Heart left ventricle (tissue), 16 donors: ENCODE data around the gene SCP2. TPM values are rescaled to one million over a fixed set of nuclear protein-coding genes. Genes with fewer than 3 reads are reported as not detected.

Source experiments
- ATAC-seq, 4 donors: fragments of 200-7000 bp; cut with Tn5 transposase; one replicate each; pipeline ENCODE4 v1.9.1; 2020 to 2022; ENCODE audit warnings: moderate library complexity in 4 of 4, mild to moderate bottlenecking in 3 of 4, moderate number of reproducible peaks in 1 of 4
- DNase-seq, 5 donors: peaks; one replicate each; pipeline ENCODE4 v3.0.0-alpha.2; 2020
- H3K27ac ChIP-seq, 12 donors: fragments of 200-600 bp; sonication (generic) in 4 of 12; one replicate each; pipeline versions ENCODE4 v1.5.0 to v1.8.0; 2016 to 2022; ENCODE audit warnings: mild to moderate bottlenecking in 2 of 12
- H3K27me3 ChIP-seq, 9 donors: fragments of 200-600 bp; sonication (generic) in 2 of 9; one replicate each; pipeline versions ENCODE4 v1.5.1 to v1.8.0; 2016 to 2022; ENCODE audit warnings: mild to moderate bottlenecking in 3 of 9
- H3K36me3 ChIP-seq, 9 donors: fragments of 200-600 bp; sonication (generic) in 2 of 9; one replicate each; pipeline versions ENCODE4 v1.5.0 to v1.8.0; 2018 to 2022; ENCODE audit warnings: mild to moderate bottlenecking in 2 of 9
- H3K4me1 ChIP-seq, 12 donors: fragments of 200-600 bp; sonication (generic) in 4 of 12; one replicate each; pipeline versions ENCODE4 v1.5.0 to v1.8.0; 2016 to 2022; ENCODE audit warnings: mild to moderate bottlenecking in 3 of 12
- H3K4me3 ChIP-seq, 12 donors: fragments of 200-600 bp; sonication (generic) in 4 of 12; one replicate each; pipeline versions ENCODE4 v1.5.0 to v1.8.0; 2017 to 2022; ENCODE audit warnings: mild to moderate bottlenecking in 9 of 12, moderate library complexity in 4 of 12
- H3K9me3 ChIP-seq, 12 donors: fragments of 200-600 bp; sonication (generic) in 4 of 12; one replicate each; pipeline versions ENCODE4 v1.5.0 to v1.8.0; 2016 to 2022; ENCODE audit warnings: mild to moderate bottlenecking in 1 of 12
- POLR2A ChIP-seq, 2 donors: fragments of 450-650 bp; IDR thresholded peaks; one replicate each; pipeline ENCODE4 v1.6.1; 2017; ENCODE audit warnings: antibody characterized with exemption in 2 of 2, mild to moderate bottlenecking in 2 of 2, moderate library complexity in 2 of 2
- WGBS, 4 donors: extraction: QIAGEN DNeasy Blood & Tissue Kit in 2 of 4; methylation state at CpG; one replicate each; pipeline versions ENCODE4 v1.1.5 to v1.1.7; 2013 to 2018; 5-methylcytosine and 5-hydroxymethylcytosine counted together
- intact Hi-C, 10 donors: fragments of 100-400 bp; cut with DNase I; formaldehyde crosslinking; loops; one replicate each; pipeline versions ENCODE4 v1.11.1 to v1.14.2; 2022
- polyA plus RNA-seq, 2 donors: library from polyadenylated mRNA; stranded (reverse); fragments of 200-250 nt; gene quantifications; one replicate each; pipeline ENCODE4 v1.2.3, GENCODE V29; 2013
- total RNA-seq, 9 donors: library from RNA; depleted of rRNA in 2 of 9; stranded (reverse); fragments of >200 nt in 2 of 9; fragmentation: NEBNext Ultra II Directional in 3 of 9; extraction: Animal tissue kit (Norgen Biotek cat#: 25700) in 3 of 9; gene quantifications; one replicate each; pipeline versions ENCODE4 v1.1.0 to v1.2.4, GENCODE V29; 2016 to 2023
- TF ChIP-seq, protein P1 (sequence below), 12 donors: fragments of 200-600 bp; sonication (generic) in 4 of 12; IDR thresholded peaks; one replicate each; pipeline versions ENCODE4 v1.5.0 to v1.8.0; 2018 to 2022; ENCODE audit warnings: antibody characterized with exemption in 12 of 12, mild to moderate bottlenecking in 5 of 12
- donor health status: ischemic (EF 13 %, LVEDD 7.1; RV severe dilation, severe dysfunction).
- donor health status: healthy with polysubstance abuse.
- donor health status: DM: no; HTN: yes; CAD: no.
- donor health status: DM: no; HTN: no; CAD: no.
- donor health status: ischemic (EF 25% LVEDD 6.9; RV normal size, moderate dysfunction).
- donor health status: ischemic (EF 25% LVEDD 5.7; RV mildly dilated, moderate dysfunction).
- donor health status: healthy.
- donor health status: DM: yes; HTN: yes; CAD: no.
- donor health status: ischemic (EF 35%, LVEDD 5.7; RV mildly dilated, moderate dysfunction).
- donor health status: nonischemic (EF 11% LVEDD 7.7; RV severe dilation, severe dysfunction).
- donor health status: DM: yes; HTN: yes; CAD: no.
- donor health status: PGD.
- donor health status: ischemic (EF 29% LVEDD 5.4; RV normal size, mild dysfunction).
- donor health status: nonischemic (EF 23%, LVEDD 6.1; RV moderate dilation, normal function).

The SCP2 gene
- total and polyA plus RNA-seq, 11 donors, result 83.4 to 143 (median 132) TPM

DNA sequence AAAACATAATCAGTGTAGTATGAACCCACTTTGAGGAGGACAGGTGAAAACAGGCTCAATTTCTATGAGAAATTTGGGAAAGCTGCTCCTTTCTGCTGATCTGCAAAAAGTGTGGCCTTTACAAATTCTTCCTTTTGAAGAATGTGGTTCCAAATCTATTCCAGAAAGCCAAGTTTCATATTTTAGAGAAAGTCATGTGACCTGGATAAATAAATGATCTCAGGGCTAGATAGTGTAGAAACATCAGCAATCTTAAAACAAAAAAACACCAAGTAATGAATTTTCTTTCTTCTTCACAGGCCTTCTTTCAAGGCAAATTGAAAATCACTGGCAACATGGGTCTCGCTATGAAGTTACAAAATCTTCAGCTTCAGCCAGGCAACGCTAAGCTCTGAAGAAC, 123.2 kb downstream of the SCP2 start:
- Histone ChIP-seq H3K9me3 (no peaks in the 10 kb centered on the region), H3K27ac (peak overlapping the region in 7 of 12 donors; percentile 26 to 63 (median 60)), H3K4me1 (peaks cover 5 to 49% (median 36%) of the 10 kb centered on the region in 12 donors), H3K4me3 (no peak overlapping the region), H3K36me3 (peaks cover 0 to 52% (median 30%) of the 10 kb centered on the region in 9 donors), H3K27me3 (no peaks in the 10 kb centered on the region)
- TF ChIP-seq, protein P1, sequence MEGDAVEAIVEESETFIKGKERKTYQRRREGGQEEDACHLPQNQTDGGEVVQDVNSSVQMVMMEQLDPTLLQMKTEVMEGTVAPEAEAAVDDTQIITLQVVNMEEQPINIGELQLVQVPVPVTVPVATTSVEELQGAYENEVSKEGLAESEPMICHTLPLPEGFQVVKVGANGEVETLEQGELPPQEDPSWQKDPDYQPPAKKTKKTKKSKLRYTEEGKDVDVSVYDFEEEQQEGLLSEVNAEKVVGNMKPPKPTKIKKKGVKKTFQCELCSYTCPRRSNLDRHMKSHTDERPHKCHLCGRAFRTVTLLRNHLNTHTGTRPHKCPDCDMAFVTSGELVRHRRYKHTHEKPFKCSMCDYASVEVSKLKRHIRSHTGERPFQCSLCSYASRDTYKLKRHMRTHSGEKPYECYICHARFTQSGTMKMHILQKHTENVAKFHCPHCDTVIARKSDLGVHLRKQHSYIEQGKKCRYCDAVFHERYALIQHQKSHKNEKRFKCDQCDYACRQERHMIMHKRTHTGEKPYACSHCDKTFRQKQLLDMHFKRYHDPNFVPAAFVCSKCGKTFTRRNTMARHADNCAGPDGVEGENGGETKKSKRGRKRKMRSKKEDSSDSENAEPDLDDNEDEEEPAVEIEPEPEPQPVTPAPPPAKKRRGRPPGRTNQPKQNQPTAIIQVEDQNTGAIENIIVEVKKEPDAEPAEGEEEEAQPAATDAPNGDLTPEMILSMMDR (IDR thresholded peaks at IDR 0.05), result no peak
- no peak for TF ChIP-seq POLR2A (IDR thresholded peaks at IDR 0.05)
- intact Hi-C loops, result loop anchor here in 1 of 10 donors (5.0 kb wide), 1 partner anchor 33 kb away; no protein-coding TSS in a partner anchor
- ATAC-seq (no peak), DNase-seq (no peak)
- 84 to 98% (median 95%) methylated on average over 2 of the region's 2 CpGs for WGBS, 4 donors

DNA sequence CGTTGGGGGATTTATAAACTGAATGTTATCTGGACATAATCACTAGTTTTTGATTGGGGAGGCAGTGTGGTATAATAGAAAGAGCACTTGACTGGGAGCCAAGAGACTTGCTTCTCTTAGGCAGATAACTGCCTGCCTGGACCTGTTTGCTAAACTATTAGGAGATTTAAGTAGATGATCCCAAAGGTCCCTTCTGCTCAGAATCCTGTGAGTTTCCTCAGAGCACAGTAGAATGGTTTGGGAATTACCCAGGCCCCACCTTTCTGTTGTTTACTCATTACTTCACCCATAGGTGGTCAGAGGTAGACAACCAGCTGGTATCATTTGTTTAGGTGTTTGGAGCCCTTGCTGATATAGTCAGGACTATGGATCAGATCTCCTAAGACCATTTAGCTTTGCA, 124.6 kb downstream of the SCP2 start:
- ATAC-seq (no peak), DNase-seq (no peak)
- intact Hi-C loops, result loop anchor here in 1 of 10 donors (5.0 kb wide), 1 partner anchor 34 kb away; no protein-coding TSS in a partner anchor
- H3K27ac ChIP-seq, result no peak overlapping the region
- TF ChIP-seq POLR2A (IDR thresholded peaks at IDR 0.05), result no peak
- TF ChIP-seq, protein P1 (IDR thresholded peaks at IDR 0.05), result no peak
- peaks cover 2 to 37% (median 33%) of the 10 kb centered on the region in 12 donors for H3K4me1 ChIP-seq
- no peaks in the 10 kb centered on the region for H3K9me3 ChIP-seq
- no peak overlapping the region for H3K4me3 ChIP-seq
- no peaks in the 10 kb centered on the region for H3K27me3 ChIP-seq
- WGBS, 4 donors, result 8 to 23% (median 17%) methylated on average over 1 of the region's 1 CpG
- peaks cover 0 to 51% (median 27%) of the 10 kb centered on the region in 9 donors for H3K36me3 ChIP-seq

DNA sequence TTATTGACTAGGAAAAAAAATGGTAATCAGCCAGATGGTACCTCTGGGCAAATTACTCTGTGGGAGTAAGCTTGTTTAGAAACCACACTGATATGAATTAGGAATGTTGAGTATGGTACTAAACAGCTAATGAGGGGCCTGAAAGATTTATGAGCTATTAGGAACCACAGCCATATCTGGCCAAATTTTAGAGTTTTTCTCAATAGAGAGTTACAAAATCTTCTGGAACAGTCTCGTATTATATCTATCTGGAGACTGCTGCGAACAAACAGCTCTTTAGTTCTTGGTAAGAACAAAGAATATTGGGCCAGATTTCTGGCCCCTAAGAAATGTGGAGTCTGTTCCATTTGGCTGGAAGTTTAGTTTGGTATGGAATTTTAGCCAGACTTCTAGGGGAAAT, 130.1 kb downstream of the SCP2 start:
- TF ChIP-seq, protein P1 (IDR thresholded peaks at IDR 0.05), result no peak
- TF ChIP-seq POLR2A (IDR thresholded peaks at IDR 0.05), result no peak
- Histone ChIP-seq H3K36me3 (peaks cover 0 to 20% (median 12%) of the 10 kb centered on the region in 9 donors), H3K4me3 (no peak overlapping the region), H3K9me3 (no peaks in the 10 kb centered on the region), H3K27ac (peak overlapping the region in 8 of 12 donors; percentile 6 to 72 (median 42)), H3K27me3 (peaks cover 0 to 16% (median under 1%) of the 10 kb centered on the region in 9 donors), H3K4me1 (peaks cover 0 to 36% (median 7%) of the 10 kb centered on the region in 12 donors)
- ATAC-seq, result peak in 3 of 4 donors; percentile 13 to 40 (median 25)
- intact Hi-C loops, result loop anchor here in 1 of 10 donors (5.0 kb wide), 1 partner anchor 40 kb away; no protein-coding TSS in a partner anchor
- 69 to 76% (median 72%) methylated on average over 2 of the region's 2 CpGs for WGBS, 4 donors
- no peak for DNase-seq

DNA sequence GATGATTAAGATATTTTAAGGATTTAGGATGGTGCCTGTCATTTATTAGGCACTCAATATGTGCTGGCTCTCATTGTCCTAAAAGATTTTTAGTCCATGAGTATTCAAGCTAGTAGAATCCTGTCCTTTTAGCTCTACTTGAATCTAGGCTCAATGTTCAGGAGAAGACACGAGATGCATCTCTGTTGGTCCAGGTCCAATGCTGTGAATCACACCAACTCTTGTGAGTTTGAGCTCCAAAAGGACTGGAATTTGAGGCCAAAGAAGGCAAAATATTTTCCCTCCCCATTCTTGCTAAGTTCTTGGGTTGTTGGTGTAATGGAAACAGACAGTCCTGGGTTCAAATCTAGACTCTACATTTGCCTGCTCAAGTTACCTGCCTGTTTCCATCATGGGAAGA, 133.5 kb downstream of the SCP2 start:
- TF ChIP-seq POLR2A (IDR thresholded peaks at IDR 0.05), result no peak
- TF ChIP-seq, protein P1 (IDR thresholded peaks at IDR 0.05), result no peak
- ATAC-seq (no peak), DNase-seq (no peak)
- Histone ChIP-seq H3K27me3 (peaks cover 0 to 28% (median 3%) of the 10 kb centered on the region in 9 donors), H3K9me3 (no peaks in the 10 kb centered on the region), H3K36me3 (no peaks in the 10 kb centered on the region), H3K4me3 (no peak overlapping the region), H3K4me1 (peaks cover 0 to 41% (median 18%) of the 10 kb centered on the region in 12 donors), H3K27ac (peak overlapping the region in 7 of 12 donors; percentile 64 to 90 (median 86))
- intact Hi-C loops, result loop anchor here in 4 of 10 donors (5.0 to 10.0 kb wide), 6 partner anchors 43 to 124 kb away; no protein-coding TSS in a partner anchor
- 75 to 83% (median 79%) methylated on average over 1 of the region's 1 CpG for WGBS, 4 donors
